Measurements from ENCODE around the gene CFAP20DC.

DNA sequence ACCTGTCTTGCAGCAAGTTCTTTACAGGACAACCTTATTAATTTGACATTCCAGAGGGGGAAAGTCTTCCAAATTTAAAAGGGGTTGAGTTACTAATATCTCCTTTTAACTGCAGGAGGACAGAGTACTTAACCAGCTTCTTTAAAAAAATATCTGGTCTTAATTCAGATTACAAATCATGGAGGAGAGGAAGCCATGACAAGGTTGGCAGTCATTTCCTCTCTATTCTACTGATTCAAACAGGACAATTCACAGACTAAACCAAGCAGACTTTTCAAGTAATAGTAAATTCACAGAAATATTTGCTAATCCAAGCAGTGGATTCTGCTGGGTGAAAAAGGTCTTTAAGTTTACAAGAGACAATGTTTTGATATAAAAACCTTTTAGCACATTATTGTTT lies 185.3 kb downstream of the CFAP20DC start:
- TF ChIP-seq, protein P1, sequence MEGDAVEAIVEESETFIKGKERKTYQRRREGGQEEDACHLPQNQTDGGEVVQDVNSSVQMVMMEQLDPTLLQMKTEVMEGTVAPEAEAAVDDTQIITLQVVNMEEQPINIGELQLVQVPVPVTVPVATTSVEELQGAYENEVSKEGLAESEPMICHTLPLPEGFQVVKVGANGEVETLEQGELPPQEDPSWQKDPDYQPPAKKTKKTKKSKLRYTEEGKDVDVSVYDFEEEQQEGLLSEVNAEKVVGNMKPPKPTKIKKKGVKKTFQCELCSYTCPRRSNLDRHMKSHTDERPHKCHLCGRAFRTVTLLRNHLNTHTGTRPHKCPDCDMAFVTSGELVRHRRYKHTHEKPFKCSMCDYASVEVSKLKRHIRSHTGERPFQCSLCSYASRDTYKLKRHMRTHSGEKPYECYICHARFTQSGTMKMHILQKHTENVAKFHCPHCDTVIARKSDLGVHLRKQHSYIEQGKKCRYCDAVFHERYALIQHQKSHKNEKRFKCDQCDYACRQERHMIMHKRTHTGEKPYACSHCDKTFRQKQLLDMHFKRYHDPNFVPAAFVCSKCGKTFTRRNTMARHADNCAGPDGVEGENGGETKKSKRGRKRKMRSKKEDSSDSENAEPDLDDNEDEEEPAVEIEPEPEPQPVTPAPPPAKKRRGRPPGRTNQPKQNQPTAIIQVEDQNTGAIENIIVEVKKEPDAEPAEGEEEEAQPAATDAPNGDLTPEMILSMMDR (IDR thresholded peaks at IDR 0.05; ENCODE audit: low read depth, low read length): no peak
- TF ChIP-seq MYC (IDR thresholded peaks at IDR 0.05; ENCODE audit: low read depth, low read length): no peak
